Keratinocyte (primary cell): ENCODE results near the gene TRIM63.

Experiments used
- EZH2 ChIP-seq: IDR thresholded peaks from one replicate; pipeline ENCODE4 v1.6.1; 2012; ENCODE audit warnings: inconsistent platforms, mild to moderate bottlenecking, low read length, moderate library complexity
- TF ChIP-seq, protein P1 (sequence below), 3 experiments: IDR thresholded peaks in 1 of 3; conservative IDR thresholded peaks in 1 of 3; optimal IDR thresholded peaks in 1 of 3; 2 replicates in 2 of 3; 3 replicates in 1 of 3; pipeline versions ENCODE3 to v1.5.1; 2011; ENCODE audit warnings: low read length in 3 of 3, mild to moderate bottlenecking in 3 of 3, moderate library complexity in 2 of 3, control low read depth in 1 of 3, inconsistent platforms in 1 of 3; ENCODE audit not compliant: insufficient read depth in 2 of 3; ENCODE audit errors: extremely low read depth in 1 of 3

DNA sequence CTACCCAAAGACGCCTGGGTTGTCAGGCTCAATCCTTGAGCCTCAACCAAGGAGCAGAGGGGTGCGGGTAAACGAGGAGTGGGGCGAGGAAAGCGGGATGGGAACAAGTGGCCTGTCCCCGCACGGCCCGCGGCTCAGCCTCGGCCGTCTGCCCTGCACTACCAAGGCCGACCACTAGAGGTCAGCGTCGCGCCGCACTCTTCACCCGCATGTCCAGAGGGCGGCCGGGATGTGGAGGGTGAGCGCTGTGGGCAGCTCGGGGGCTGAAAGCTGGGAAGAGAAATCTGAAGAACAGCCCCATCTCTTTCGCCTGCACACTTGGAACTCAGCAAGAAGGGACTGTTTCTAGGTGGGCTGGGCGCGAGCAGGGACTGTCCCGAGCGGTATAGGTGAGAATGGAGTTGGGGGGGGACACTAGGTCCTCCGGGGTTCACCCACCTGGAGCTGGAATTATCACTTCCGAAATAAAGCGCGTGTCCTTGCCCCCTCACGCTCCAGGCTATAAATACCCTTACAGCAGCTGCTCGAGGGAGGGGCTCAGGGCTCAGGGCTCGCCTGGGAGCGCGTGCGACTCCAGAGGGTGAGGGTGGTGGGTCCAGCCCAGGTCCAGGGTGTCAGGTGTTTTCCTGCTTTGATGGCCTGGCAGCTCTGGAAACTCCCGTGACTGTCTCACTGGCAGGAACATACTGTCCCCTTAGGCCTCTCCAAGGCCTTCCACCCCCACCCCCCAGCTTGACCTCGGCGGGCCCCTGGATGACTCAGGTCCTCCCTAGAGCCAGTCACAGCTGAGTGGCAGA lies 31.3 kb downstream of the TRIM63 start:
- no peak for TF ChIP-seq EZH2
- TF ChIP-seq, protein P1, sequence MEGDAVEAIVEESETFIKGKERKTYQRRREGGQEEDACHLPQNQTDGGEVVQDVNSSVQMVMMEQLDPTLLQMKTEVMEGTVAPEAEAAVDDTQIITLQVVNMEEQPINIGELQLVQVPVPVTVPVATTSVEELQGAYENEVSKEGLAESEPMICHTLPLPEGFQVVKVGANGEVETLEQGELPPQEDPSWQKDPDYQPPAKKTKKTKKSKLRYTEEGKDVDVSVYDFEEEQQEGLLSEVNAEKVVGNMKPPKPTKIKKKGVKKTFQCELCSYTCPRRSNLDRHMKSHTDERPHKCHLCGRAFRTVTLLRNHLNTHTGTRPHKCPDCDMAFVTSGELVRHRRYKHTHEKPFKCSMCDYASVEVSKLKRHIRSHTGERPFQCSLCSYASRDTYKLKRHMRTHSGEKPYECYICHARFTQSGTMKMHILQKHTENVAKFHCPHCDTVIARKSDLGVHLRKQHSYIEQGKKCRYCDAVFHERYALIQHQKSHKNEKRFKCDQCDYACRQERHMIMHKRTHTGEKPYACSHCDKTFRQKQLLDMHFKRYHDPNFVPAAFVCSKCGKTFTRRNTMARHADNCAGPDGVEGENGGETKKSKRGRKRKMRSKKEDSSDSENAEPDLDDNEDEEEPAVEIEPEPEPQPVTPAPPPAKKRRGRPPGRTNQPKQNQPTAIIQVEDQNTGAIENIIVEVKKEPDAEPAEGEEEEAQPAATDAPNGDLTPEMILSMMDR (optimal IDR thresholded peaks at IDR 0.05 in 1 of 3, IDR thresholded peaks at IDR 0.05 in 1 of 3, conservative IDR thresholded peaks at IDR 0.05 in 1 of 3; ENCODE audit: extremely low read depth in 1 of 3, insufficient read depth in 2 of 3, low read length in 3 of 3), result peak; percentile 94 to 99 (median 99)
